HepG2 (cell line): ENCODE data around the gene TLR6.

Experiments used
- CHCHD3 ChIP-seq: sonication (generic); formaldehyde crosslinking; IDR thresholded peaks from 2 replicates; pipeline ENCODE4 v1.8.0; 2022; ENCODE audit warnings: mild to moderate bottlenecking, missing genetic modification reagents, moderate library complexity
- HDAC1 ChIP-seq: sonication (generic); formaldehyde crosslinking; IDR thresholded peaks from 2 replicates; pipeline ENCODE4 v1.5.1; 2020; ENCODE audit warnings: mild to moderate bottlenecking, missing genetic modification reagents
- HNRNPL ChIP-seq: fragments of 200-400 bp; formaldehyde crosslinking; IDR thresholded peaks from 2 replicates; pipeline ENCODE4 v1.6.1; 2017; ENCODE audit warnings: mild to moderate bottlenecking, low read depth, low read length
- TBX3 ChIP-seq: fragments of 450-650 bp; IDR thresholded peaks from 2 replicates; pipeline ENCODE4 v1.6.1; 2017; ENCODE audit warnings: antibody characterized with exemption, mild to moderate bottlenecking, inconsistent platforms, borderline replicate concordance
- YY1 ChIP-seq: IDR thresholded peaks from 2 replicates; pipeline ENCODE4 v1.6.1; 2011; ENCODE audit warnings: low read length, low read depth, moderate library complexity, mild to moderate bottlenecking; ENCODE audit not compliant: insufficient read depth, insufficient replicate concordance
- ZNF274 ChIP-seq: sonication (generic); formaldehyde crosslinking; IDR thresholded peaks from 2 replicates; pipeline ENCODE4 v1.5.1; 2020; ENCODE audit warnings: mild to moderate bottlenecking, missing genetic modification reagents
- TF ChIP-seq, protein P1 (sequence below): sonication (generic); formaldehyde crosslinking; IDR thresholded peaks from 2 replicates; pipeline ENCODE4 v1.4.0; 2020; ENCODE audit warnings: mild to moderate bottlenecking, missing genetic modification reagents
- TF ChIP-seq, protein P2 (sequence below): sonication (generic); formaldehyde crosslinking; IDR thresholded peaks from 2 replicates; pipeline ENCODE4 v1.4.0; 2020; ENCODE audit warnings: mild to moderate bottlenecking, missing genetic modification reagents, borderline replicate concordance
- TF ChIP-seq, protein P3 (sequence below): IDR thresholded peaks from 2 replicates; pipeline ENCODE4 v1.6.1; 2012; ENCODE audit warnings: inconsistent platforms
- TF ChIP-seq, protein P4 (sequence below): sonication (generic); formaldehyde crosslinking; IDR thresholded peaks from 2 replicates; pipeline ENCODE4 v1.5.0; 2020; ENCODE audit warnings: mild to moderate bottlenecking, missing genetic modification reagents, moderate library complexity
- TF ChIP-seq, protein P5 (sequence below): sonication (generic); formaldehyde crosslinking; conservative IDR thresholded peaks from 2 replicates; pipeline ENCODE4 v1.4.0; 2020; ENCODE audit warnings: missing genetic modification reagents

DNA sequence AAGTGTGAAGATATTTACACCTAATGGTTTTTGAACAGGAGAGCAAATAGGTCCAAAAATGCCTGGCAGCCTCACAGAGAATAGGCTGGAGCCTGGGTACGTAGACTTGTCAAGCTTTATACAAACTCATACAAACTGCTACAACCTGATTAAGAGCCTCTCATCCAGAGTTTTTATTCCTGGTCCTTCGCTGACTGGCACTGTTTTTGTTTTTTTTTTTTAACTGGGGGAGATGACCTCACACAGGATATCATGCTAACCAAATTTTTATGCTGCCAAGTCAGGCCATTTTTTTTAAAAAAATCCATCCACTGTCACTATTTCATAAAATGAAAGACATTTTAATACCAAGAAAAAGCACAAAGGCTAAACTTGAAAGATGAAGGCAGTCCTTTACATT lies 12.9 kb upstream of the TLR6 start:
- TF ChIP-seq, protein P1, sequence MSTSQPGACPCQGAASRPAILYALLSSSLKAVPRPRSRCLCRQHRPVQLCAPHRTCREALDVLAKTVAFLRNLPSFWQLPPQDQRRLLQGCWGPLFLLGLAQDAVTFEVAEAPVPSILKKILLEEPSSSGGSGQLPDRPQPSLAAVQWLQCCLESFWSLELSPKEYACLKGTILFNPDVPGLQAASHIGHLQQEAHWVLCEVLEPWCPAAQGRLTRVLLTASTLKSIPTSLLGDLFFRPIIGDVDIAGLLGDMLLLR (CRISPR knock-in tag) = no peak
- TF ChIP-seq HNRNPL (no peak), ZNF274 (CRISPR knock-in tag) (no peak), TBX3 (no peak), HDAC1 (no peak), CHCHD3 (CRISPR knock-in tag) (no peak), YY1 (no peak)
- TF ChIP-seq, protein P2, sequence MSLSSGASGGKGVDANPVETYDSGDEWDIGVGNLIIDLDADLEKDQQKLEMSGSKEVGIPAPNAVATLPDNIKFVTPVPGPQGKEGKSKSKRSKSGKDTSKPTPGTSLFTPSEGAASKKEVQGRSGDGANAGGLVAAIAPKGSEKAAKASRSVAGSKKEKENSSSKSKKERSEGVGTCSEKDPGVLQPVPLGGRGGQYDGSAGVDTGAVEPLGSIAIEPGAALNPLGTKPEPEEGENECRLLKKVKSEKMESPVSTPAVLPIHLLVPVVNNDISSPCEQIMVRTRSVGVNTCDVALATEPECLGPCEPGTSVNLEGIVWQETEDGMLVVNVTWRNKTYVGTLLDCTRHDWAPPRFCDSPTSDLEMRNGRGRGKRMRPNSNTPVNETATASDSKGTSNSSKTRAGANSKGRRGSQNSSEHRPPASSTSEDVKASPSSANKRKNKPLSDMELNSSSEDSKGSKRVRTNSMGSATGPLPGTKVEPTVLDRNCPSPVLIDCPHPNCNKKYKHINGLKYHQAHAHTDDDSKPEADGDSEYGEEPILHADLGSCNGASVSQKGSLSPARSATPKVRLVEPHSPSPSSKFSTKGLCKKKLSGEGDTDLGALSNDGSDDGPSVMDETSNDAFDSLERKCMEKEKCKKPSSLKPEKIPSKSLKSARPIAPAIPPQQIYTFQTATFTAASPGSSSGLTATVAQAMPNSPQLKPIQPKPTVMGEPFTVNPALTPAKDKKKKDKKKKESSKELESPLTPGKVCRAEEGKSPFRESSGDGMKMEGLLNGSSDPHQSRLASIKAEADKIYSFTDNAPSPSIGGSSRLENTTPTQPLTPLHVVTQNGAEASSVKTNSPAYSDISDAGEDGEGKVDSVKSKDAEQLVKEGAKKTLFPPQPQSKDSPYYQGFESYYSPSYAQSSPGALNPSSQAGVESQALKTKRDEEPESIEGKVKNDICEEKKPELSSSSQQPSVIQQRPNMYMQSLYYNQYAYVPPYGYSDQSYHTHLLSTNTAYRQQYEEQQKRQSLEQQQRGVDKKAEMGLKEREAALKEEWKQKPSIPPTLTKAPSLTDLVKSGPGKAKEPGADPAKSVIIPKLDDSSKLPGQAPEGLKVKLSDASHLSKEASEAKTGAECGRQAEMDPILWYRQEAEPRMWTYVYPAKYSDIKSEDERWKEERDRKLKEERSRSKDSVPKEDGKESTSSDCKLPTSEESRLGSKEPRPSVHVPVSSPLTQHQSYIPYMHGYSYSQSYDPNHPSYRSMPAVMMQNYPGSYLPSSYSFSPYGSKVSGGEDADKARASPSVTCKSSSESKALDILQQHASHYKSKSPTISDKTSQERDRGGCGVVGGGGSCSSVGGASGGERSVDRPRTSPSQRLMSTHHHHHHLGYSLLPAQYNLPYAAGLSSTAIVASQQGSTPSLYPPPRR (CRISPR knock-in tag) = no peak
- TF ChIP-seq, protein P3, sequence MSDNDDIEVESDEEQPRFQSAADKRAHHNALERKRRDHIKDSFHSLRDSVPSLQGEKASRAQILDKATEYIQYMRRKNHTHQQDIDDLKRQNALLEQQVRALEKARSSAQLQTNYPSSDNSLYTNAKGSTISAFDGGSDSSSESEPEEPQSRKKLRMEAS = no peak
- TF ChIP-seq, protein P4, sequence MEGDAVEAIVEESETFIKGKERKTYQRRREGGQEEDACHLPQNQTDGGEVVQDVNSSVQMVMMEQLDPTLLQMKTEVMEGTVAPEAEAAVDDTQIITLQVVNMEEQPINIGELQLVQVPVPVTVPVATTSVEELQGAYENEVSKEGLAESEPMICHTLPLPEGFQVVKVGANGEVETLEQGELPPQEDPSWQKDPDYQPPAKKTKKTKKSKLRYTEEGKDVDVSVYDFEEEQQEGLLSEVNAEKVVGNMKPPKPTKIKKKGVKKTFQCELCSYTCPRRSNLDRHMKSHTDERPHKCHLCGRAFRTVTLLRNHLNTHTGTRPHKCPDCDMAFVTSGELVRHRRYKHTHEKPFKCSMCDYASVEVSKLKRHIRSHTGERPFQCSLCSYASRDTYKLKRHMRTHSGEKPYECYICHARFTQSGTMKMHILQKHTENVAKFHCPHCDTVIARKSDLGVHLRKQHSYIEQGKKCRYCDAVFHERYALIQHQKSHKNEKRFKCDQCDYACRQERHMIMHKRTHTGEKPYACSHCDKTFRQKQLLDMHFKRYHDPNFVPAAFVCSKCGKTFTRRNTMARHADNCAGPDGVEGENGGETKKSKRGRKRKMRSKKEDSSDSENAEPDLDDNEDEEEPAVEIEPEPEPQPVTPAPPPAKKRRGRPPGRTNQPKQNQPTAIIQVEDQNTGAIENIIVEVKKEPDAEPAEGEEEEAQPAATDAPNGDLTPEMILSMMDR (CRISPR knock-in tag) = no peak
- TF ChIP-seq, protein P5, sequence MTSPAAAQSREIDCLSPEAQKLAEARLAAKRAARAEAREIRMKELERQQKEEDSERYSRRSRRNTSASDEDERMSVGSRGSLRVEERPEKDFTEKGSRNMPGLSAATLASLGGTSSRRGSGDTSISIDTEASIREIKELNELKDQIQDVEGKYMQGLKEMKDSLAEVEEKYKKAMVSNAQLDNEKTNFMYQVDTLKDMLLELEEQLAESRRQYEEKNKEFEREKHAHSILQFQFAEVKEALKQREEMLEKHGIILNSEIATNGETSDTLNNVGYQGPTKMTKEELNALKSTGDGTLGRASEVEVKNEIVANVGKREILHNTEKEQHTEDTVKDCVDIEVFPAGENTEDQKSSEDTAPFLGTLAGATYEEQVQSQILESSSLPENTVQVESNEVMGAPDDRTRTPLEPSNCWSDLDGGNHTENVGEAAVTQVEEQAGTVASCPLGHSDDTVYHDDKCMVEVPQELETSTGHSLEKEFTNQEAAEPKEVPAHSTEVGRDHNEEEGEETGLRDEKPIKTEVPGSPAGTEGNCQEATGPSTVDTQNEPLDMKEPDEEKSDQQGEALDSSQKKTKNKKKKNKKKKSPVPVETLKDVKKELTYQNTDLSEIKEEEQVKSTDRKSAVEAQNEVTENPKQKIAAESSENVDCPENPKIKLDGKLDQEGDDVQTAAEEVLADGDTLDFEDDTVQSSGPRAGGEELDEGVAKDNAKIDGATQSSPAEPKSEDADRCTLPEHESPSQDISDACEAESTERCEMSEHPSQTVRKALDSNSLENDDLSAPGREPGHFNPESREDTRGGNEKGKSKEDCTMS (CRISPR knock-in tag) = no peak
